H9 (cell line): Measurements from ENCODE around the gene LYRM9. TPM values are rescaled to one million over a fixed set of nuclear protein-coding genes. Genes with fewer than 3 reads are reported as not detected.
A peak's percentile ranks its signal among the peaks of the same experiment; 100 is the strongest.

Experiments used
- DNase-seq: peaks from one replicate; pipeline ENCODE4 v3.0.0-alpha.2; 2017
- H2AFZ ChIP-seq: one replicate; pipeline ENCODE4 v1.6.1; 2013; ENCODE audit warnings: mild to moderate bottlenecking, low read length, control low read depth, moderate library complexity
- H2AK5ac ChIP-seq: 2 replicates; pipeline ENCODE4 v1.6.1; 2013; ENCODE audit warnings: low read length, control low read depth, mixed read lengths; ENCODE audit not compliant: insufficient read length
- H2BK120ac ChIP-seq: one replicate; pipeline ENCODE4 v1.6.1; 2013; ENCODE audit warnings: low read depth, mild to moderate bottlenecking, low read length, control low read depth, inconsistent platforms; ENCODE audit not compliant: poor library complexity, severe bottlenecking
- H2BK12ac ChIP-seq: 2 replicates; pipeline ENCODE4 v1.6.1; 2013; ENCODE audit warnings: low read length, control low read depth, mixed read lengths, low read depth; ENCODE audit not compliant: insufficient read length
- H2BK15ac ChIP-seq: 2 replicates; pipeline ENCODE4 v1.6.1; 2013; ENCODE audit warnings: low read depth, low read length, control low read depth
- H2BK20ac ChIP-seq: one replicate; pipeline ENCODE4 v1.6.1; 2013; ENCODE audit warnings: low read depth, mild to moderate bottlenecking, low read length, control low read depth, inconsistent platforms; ENCODE audit not compliant: poor library complexity, severe bottlenecking
- H2BK5ac ChIP-seq: 2 replicates; pipeline ENCODE4 v1.6.1; 2013; ENCODE audit warnings: low read length, control low read depth, mixed read lengths; ENCODE audit not compliant: insufficient read length
- H3K14ac ChIP-seq: 2 replicates; pipeline ENCODE4 v1.6.1; 2013; ENCODE audit warnings: low read length, control low read depth; ENCODE audit not compliant: insufficient read depth
- H3K18ac ChIP-seq: 2 replicates; pipeline ENCODE4 v1.6.1; 2013; ENCODE audit warnings: low read depth, mild to moderate bottlenecking, mixed read lengths, low read length, control low read depth; ENCODE audit not compliant: insufficient read length
- H3K23ac ChIP-seq: 2 replicates; pipeline ENCODE4 v1.6.1; 2013; ENCODE audit warnings: low read length, control low read depth, mixed read lengths, low read depth; ENCODE audit not compliant: insufficient read length
- H3K23me2 ChIP-seq: 2 replicates; pipeline ENCODE4 v1.6.1; 2013; ENCODE audit warnings: low read depth, mild to moderate bottlenecking, mixed read lengths, low read length, control low read depth; ENCODE audit not compliant: insufficient read length, poor library complexity, severe bottlenecking
- H3K27ac ChIP-seq: 2 replicates; pipeline ENCODE4 v1.5.1; 2013; ENCODE audit warnings: low read length, control low read depth, mixed read lengths, low read depth; ENCODE audit not compliant: insufficient read length
- H3K27me3 ChIP-seq: 2 replicates; pipeline ENCODE4 v1.6.1; 2013; ENCODE audit warnings: low read length, control low read depth, inconsistent platforms; ENCODE audit not compliant: insufficient read depth
- H3K4ac ChIP-seq: 2 replicates; pipeline ENCODE4 v1.6.1; 2013; ENCODE audit warnings: low read depth, mild to moderate bottlenecking, control low read depth, inconsistent platforms, low read length, moderate library complexity
- H3K4me1 ChIP-seq: 2 replicates; pipeline ENCODE4 v1.6.1; 2013; ENCODE audit warnings: low read length, control low read depth, inconsistent platforms; ENCODE audit not compliant: insufficient read depth
- H3K4me2 ChIP-seq: 2 replicates; pipeline ENCODE4 v1.6.1; 2013; ENCODE audit warnings: low read length, control low read depth, mixed read lengths; ENCODE audit not compliant: insufficient read length, insufficient read depth
- H3K56ac ChIP-seq: 2 replicates; pipeline ENCODE4 v1.6.1; 2013; ENCODE audit warnings: low read depth, mild to moderate bottlenecking, mixed read lengths, low read length, control low read depth; ENCODE audit not compliant: insufficient read length
- H3K79me1 ChIP-seq: 2 replicates; pipeline ENCODE4 v1.6.1; 2013; ENCODE audit warnings: low read depth, mild to moderate bottlenecking, moderate library complexity, low read length, control low read depth, inconsistent platforms; ENCODE audit not compliant: insufficient read depth, poor library complexity, severe bottlenecking
- H3K79me2 ChIP-seq: 2 replicates; pipeline ENCODE4 v1.6.1; 2013; ENCODE audit warnings: low read length, control low read depth, inconsistent platforms; ENCODE audit not compliant: insufficient read depth
- H3K9ac ChIP-seq: 2 replicates; pipeline ENCODE4 v1.6.1; 2013; ENCODE audit warnings: low read length, control low read depth, mixed read lengths; ENCODE audit not compliant: insufficient read length; ENCODE audit errors: extremely low read depth
- H3K9me3 ChIP-seq: one replicate; pipeline ENCODE4 v1.6.1; 2013; ENCODE audit warnings: low read depth, low read length, inconsistent platforms; ENCODE audit not compliant: control insufficient read depth
- H3T11ph ChIP-seq: one replicate; pipeline ENCODE4 v1.6.1; 2013; ENCODE audit warnings: mild to moderate bottlenecking, low read length, control low read depth, inconsistent platforms
- H4K20me1 ChIP-seq: one replicate; pipeline ENCODE4 v1.6.1; 2013; ENCODE audit not compliant: control insufficient read depth, insufficient read length, insufficient read depth
- H4K5ac ChIP-seq: 2 replicates; pipeline ENCODE4 v1.6.1; 2013; ENCODE audit warnings: low read depth, mild to moderate bottlenecking, mixed read lengths, low read length, control low read depth; ENCODE audit not compliant: insufficient read length
- H4K8ac ChIP-seq: replicated peaks from 2 replicates; pipeline ENCODE4 v1.6.1; 2013; ENCODE audit warnings: low read length, control low read depth, mixed read lengths, low read depth; ENCODE audit not compliant: insufficient read length
- H4K91ac ChIP-seq: 2 replicates; pipeline ENCODE4 v1.6.1; 2013; ENCODE audit warnings: low read depth, mild to moderate bottlenecking, moderate library complexity, mixed read lengths, low read length, control low read depth; ENCODE audit not compliant: insufficient read length
- H3K27ac Mint-ChIP-seq, 3 experiments: 2 replicates in 2 of 3; 3 replicates in 1 of 3; pipeline ENCODE4 v1.8.0; 2020 to 2021; ENCODE audit warnings: mixed read lengths in 3 of 3, mild to moderate bottlenecking in 1 of 3, moderate library complexity in 1 of 3
- H3K27me3 Mint-ChIP-seq: 2 replicates; pipeline ENCODE4 v1.8.0; 2021; ENCODE audit warnings: low read depth, mild to moderate bottlenecking, moderate library complexity, mixed read lengths
- H3K36me3 Mint-ChIP-seq, 3 experiments: 2 replicates in 2 of 3; 3 replicates in 1 of 3; pipeline ENCODE4 v1.8.0; 2020 to 2021; ENCODE audit warnings: low read depth in 3 of 3, mixed read lengths in 3 of 3; ENCODE audit not compliant: insufficient read depth in 1 of 3
- H3K4me1 Mint-ChIP-seq, 2 experiments: 2 replicates each; pipeline ENCODE4 v1.8.0; 2020; ENCODE audit warnings: mixed read lengths in 2 of 2
- H3K4me3 Mint-ChIP-seq, 2 experiments: 2 replicates in 1 of 2; 3 replicates in 1 of 2; pipeline ENCODE4 v1.8.0; 2020 to 2021; ENCODE audit warnings: mild to moderate bottlenecking in 2 of 2, mixed read lengths in 2 of 2, moderate library complexity in 1 of 2
- H3K9me3 Mint-ChIP-seq, 2 experiments: 2 replicates in 1 of 2; 3 replicates in 1 of 2; pipeline ENCODE4 v1.8.0; 2020; ENCODE audit warnings: mild to moderate bottlenecking in 2 of 2, mixed read lengths in 2 of 2, moderate library complexity in 1 of 2
- WGBS: extraction: QIAGEN DNeasy Blood & Tissue Kit; methylation state at CpG from one replicate; pipeline ENCODE4 v1.1.7; 2013; ENCODE audit warnings: missing lambda C conversion rate, low lambda C conversion rate, mixed read lengths; ENCODE audit not compliant: insufficient read length; ENCODE audit errors: extremely low coverage; 5-methylcytosine and 5-hydroxymethylcytosine counted together
- total RNA-seq: library from RNA; stranded (reverse); gene quantifications from 2 replicates; pipeline ENCODE4 v1.2.1, GENCODE V29; 2021
- TF ChIP-seq, protein P1 (sequence below): fragments of 200-600 bp; sonication (generic); conservative IDR thresholded peaks from 3 replicates; pipeline ENCODE4 v1.8.0; 2021; ENCODE audit warnings: antibody characterized with exemption, mild to moderate bottlenecking

LYRM9 gene
- total RNA-seq, 1 experiment from 2014 or later, result 2.2 TPM

DNA sequence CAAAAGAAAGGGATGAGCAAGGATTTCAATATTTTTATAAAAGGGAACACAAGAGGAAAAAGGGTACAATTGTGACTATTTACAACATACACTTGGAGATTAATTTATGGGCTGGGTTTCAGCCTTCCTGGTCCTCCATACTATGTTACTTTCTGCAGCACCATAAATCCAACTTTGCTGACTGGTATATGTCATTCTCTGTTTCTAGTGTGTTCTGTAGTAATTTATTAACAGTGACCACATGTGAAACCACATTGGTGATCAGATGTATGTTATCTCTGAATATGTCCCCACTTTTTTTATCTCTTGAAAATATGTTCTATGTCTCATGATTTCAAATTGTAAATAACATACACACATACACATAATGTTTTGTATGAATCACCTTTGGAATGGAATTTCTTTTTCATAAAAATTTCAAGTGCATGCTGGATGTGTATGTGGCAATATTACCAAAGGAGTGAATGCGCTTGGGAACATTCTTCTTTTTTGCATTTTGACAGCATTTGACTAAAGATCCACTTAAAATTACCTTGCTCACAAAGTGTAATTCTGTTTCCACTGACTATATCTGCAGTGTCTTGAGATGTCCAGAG lies 2.9 kb upstream of the LYRM9 start:
- Histone ChIP-seq H2BK120ac (no peak overlapping the region), H3K4ac (no peak overlapping the region), H2BK12ac (no peak overlapping the region), H2BK20ac (no peak overlapping the region), H2AFZ (no peak overlapping the region), H3K79me2 (no peaks in the 10 kb centered on the region), H3K27ac (no peak overlapping the region), H2BK5ac (no peak overlapping the region), H3K14ac (no peak overlapping the region), H4K8ac (no peak overlapping the region), H3K23ac (no peak overlapping the region), H3K56ac (no peak overlapping the region), H3K9me3 (no peaks in the 10 kb centered on the region), H3T11ph (no peak overlapping the region), H3K79me1 (no peaks in the 10 kb centered on the region), H3K9ac (no peak overlapping the region), H3K27me3 (no peaks in the 10 kb centered on the region), H4K5ac (no peak overlapping the region), H3K18ac (no peak overlapping the region), H2AK5ac (no peak overlapping the region), H3K4me1 (peaks cover 8% of the 10 kb centered on the region), H3K23me2 (no peaks in the 10 kb centered on the region), H2BK15ac (no peak overlapping the region), H4K91ac (no peak overlapping the region), H4K20me1 (no peaks in the 10 kb centered on the region), H3K4me2 (no peak overlapping the region)
- H3K27me3 Mint-ChIP-seq, result peaks cover 21% of the 10 kb centered on the region
- WGBS, result no CpG with 5 or more reads among the region's 1 CpG
- no peaks in the 10 kb centered on the region; a peak in 1 of 5 replicates for H3K9me3 Mint-ChIP-seq
- peak overlapping the region in 1 of 3 experiments; percentile 22; a peak in 1 of 7 replicates for H3K27ac Mint-ChIP-seq
- TF ChIP-seq, protein P1, sequence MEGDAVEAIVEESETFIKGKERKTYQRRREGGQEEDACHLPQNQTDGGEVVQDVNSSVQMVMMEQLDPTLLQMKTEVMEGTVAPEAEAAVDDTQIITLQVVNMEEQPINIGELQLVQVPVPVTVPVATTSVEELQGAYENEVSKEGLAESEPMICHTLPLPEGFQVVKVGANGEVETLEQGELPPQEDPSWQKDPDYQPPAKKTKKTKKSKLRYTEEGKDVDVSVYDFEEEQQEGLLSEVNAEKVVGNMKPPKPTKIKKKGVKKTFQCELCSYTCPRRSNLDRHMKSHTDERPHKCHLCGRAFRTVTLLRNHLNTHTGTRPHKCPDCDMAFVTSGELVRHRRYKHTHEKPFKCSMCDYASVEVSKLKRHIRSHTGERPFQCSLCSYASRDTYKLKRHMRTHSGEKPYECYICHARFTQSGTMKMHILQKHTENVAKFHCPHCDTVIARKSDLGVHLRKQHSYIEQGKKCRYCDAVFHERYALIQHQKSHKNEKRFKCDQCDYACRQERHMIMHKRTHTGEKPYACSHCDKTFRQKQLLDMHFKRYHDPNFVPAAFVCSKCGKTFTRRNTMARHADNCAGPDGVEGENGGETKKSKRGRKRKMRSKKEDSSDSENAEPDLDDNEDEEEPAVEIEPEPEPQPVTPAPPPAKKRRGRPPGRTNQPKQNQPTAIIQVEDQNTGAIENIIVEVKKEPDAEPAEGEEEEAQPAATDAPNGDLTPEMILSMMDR, result no peak; the same call in 2 of the 3 replicates
- H3K4me3 Mint-ChIP-seq, result peak overlapping the region in 1 of 2 experiments; percentile 30; a peak in 1 of 5 replicates
- H3K4me1 Mint-ChIP-seq, result peaks cover 62 to 67% of the 10 kb centered on the region in 2 experiments
- H3K36me3 Mint-ChIP-seq, result no peaks in the 10 kb centered on the region
- DNase-seq, result no peak
